Mucosa of descending colon (tissue), 3 donors: ENCODE results near the gene NODAL. TPM values are rescaled to one million over a fixed set of nuclear protein-coding genes. Genes with fewer than 3 reads are reported as not detected.
A peak's percentile ranks its signal among the peaks of the same experiment; 100 is the strongest.

Source experiments
- ATAC-seq: fragments of 200-7000 bp; cut with Tn5 transposase; one replicate; pipeline ENCODE4 v1.9.1; 2020; ENCODE audit warnings: mild to moderate bottlenecking, moderate library complexity
- DNase-seq, 3 donors: peaks; one replicate each; pipeline ENCODE4 v3.0.0-alpha.2; 2020
- H3K36me3 ChIP-seq: fragments of 200-600 bp; one replicate; pipeline ENCODE4 v1.8.0; 2021; ENCODE audit warnings: low read depth, mild to moderate bottlenecking
- H3K4me1 ChIP-seq: fragments of 200-600 bp; one replicate; pipeline ENCODE4 v1.8.0; 2021; ENCODE audit warnings: low read depth, mild to moderate bottlenecking
- H3K4me3 ChIP-seq: fragments of 200-600 bp; one replicate; pipeline ENCODE4 v1.8.0; 2021; ENCODE audit warnings: mild to moderate bottlenecking
- H3K9me3 ChIP-seq: fragments of 200-600 bp; one replicate; pipeline ENCODE4 v1.8.0; 2021; ENCODE audit warnings: mild to moderate bottlenecking
- intact Hi-C, 2 donors: fragments of 100-400 bp; cut with DNase I in 1 of 2; cut with micrococcal nuclease in 1 of 2; formaldehyde crosslinking; loops; one replicate each; pipeline versions ENCODE4 v1.11.0 to v1.11.1; 2022; cut with DNase I, micrococcal nuclease
- total RNA-seq, 3 donors: library from RNA; stranded (reverse); fragmentation: NEBNext Ultra II Directional in 2 of 3; extraction: Animal tissue kit (Norgen Biotek cat#: 25700) in 2 of 3; gene quantifications; one replicate each; pipeline versions ENCODE4 v1.2.1 to v1.2.4, GENCODE V29; 2021 to 2023
- TF ChIP-seq, protein P1 (sequence below): fragments of 200-600 bp; IDR thresholded peaks from one replicate; pipeline ENCODE4 v1.8.0; 2022; ENCODE audit warnings: antibody characterized with exemption, mild to moderate bottlenecking
- donor health status: DM: no; HTN: no; CAD: no; lungs with moderate emphysema.
- donor health status: DM: no; HTN: no; CAD: no.
- donor health status: DM: no; HTN: yes; CAD: no.

Gene NODAL
- total RNA-seq, 3 donors from 2014 or later = not detected

DNA sequence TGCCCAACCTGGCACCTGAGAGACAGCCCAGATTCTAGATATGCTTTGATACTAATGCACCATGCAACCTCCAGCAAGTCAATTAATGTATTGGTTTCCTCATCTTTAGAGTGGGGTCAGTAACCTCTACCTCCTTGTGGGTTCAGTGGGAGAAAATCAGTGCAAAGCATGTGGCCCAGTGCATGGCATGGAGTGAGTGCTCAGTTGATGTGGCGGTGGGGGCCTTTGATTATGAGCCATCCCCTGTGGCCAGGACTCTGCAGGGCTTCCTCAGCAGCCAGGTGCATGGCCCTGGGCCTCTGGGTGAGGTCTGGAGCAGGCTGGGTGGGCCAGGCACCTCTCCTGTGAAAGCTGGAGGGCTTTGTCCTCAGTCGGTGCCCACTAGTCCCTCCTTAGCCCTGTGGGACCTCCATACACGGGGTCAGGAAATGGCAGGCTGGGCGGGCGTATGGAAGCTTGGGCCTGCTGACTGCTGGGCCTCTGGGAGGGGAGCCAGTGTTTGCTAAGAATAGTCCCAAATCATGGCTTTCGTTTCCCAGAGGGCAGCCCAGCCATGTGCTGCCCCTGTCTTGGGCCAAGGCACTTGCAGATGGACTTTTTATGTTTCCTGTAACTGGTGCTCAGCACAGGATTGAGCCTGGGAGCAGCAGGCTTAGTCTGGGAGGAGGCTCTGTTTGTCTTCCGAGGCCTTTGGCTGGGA, 40.5 kb upstream of the NODAL start:
- no peaks in the 10 kb centered on the region for H3K36me3 ChIP-seq
- H3K4me3 ChIP-seq = no peak overlapping the region
- H3K4me1 ChIP-seq = peaks cover 20% of the 10 kb centered on the region
- no peaks in the 10 kb centered on the region for H3K9me3 ChIP-seq
- DNase-seq (peak in 1 of 3 donors; percentile 36), ATAC-seq (no peak)
- intact Hi-C loops = no loop called here
- TF ChIP-seq, protein P1, sequence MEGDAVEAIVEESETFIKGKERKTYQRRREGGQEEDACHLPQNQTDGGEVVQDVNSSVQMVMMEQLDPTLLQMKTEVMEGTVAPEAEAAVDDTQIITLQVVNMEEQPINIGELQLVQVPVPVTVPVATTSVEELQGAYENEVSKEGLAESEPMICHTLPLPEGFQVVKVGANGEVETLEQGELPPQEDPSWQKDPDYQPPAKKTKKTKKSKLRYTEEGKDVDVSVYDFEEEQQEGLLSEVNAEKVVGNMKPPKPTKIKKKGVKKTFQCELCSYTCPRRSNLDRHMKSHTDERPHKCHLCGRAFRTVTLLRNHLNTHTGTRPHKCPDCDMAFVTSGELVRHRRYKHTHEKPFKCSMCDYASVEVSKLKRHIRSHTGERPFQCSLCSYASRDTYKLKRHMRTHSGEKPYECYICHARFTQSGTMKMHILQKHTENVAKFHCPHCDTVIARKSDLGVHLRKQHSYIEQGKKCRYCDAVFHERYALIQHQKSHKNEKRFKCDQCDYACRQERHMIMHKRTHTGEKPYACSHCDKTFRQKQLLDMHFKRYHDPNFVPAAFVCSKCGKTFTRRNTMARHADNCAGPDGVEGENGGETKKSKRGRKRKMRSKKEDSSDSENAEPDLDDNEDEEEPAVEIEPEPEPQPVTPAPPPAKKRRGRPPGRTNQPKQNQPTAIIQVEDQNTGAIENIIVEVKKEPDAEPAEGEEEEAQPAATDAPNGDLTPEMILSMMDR = no peak

- intact Hi-C loops = no loop called here
- no peaks in the 10 kb centered on the region for H3K36me3 ChIP-seq
- TF ChIP-seq, protein P1 = no peak
- ATAC-seq = no peak
- no peak overlapping the region for H3K4me3 ChIP-seq
- DNase-seq = no peak
- H3K9me3 ChIP-seq = no peaks in the 10 kb centered on the region
- peaks cover 20% of the 10 kb centered on the region for H3K4me1 ChIP-seq
Measured at GRCh38 chr10:70481105-70481504, 39.6 kb upstream of the NODAL start.

DNA sequence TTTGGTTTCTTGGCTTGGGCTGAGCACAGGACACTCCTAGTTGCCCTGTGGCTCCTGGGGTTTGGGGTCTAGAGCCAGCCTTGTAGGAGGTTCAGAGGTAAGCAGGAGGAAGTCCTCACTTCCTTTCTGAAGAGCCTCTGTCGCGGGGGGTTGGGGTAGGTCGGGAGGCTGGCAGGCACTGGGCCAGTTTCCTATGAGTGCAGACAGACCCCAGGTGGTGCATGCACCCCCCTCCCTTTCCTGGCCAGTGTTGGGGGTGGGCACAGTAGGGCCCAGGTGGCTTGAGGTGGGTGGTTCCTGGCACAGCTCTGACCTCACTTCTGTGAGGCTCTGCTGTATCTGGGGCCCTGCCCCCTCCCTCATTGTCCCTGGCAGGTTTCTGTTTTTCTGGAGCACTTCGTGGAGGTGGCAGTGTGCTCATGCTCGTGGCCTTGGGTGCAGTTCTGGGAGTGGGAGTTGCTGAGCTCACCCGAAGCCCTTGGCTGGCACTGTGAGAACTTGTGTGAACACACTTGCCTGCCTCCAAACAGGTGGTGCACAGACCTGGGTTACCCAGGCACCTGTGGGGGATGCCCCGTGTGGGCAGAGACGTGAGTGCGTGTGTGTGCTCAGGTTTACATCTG, 38.9 kb upstream of the NODAL start:
- Histone ChIP-seq H3K4me3 (no peak overlapping the region), H3K4me1 (peaks cover 20% of the 10 kb centered on the region), H3K9me3 (no peaks in the 10 kb centered on the region), H3K36me3 (no peaks in the 10 kb centered on the region)
- ATAC-seq (peak; percentile 14), DNase-seq (no peak)
- intact Hi-C loops = no loop called here
- TF ChIP-seq, protein P1 = no peak

DNA sequence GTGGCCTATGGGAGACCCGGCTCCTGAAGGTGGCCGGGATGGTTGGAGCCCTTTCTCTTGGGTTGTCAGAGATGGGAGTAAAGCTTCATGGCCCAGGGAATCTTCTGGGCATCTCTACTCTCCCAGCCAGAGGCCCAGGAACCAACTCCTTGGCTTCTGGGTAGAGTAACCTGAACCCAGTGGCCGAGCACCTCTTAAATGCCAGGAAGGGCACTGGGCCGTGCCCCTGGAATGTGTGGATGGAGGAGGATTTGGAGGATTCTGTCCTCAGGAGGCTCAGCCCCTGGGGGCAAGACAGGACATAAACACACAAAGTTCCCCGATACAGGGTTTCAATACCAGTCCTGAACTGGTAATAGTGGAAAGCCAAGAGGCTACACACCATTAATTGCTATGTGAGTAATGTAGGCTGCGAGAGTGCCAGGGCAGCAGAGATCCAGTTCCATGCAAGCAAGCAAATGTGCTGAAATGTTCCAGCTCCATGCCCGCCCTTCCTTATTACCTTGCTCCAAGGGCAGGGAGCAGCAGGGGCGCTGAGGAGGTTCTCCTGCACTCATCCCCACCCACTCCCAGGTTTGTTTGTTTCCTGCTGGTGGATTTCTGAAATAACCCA, 38.3 kb upstream of the NODAL start:
- Histone ChIP-seq H3K4me3 (no peak overlapping the region), H3K36me3 (no peaks in the 10 kb centered on the region), H3K9me3 (no peaks in the 10 kb centered on the region), H3K4me1 (peaks cover 20% of the 10 kb centered on the region)
- intact Hi-C loops = no loop called here
- ATAC-seq = peak; percentile 58
- TF ChIP-seq, protein P1 = no peak
- peak in 2 of 3 donors; percentile 39 to 48 for DNase-seq

DNA sequence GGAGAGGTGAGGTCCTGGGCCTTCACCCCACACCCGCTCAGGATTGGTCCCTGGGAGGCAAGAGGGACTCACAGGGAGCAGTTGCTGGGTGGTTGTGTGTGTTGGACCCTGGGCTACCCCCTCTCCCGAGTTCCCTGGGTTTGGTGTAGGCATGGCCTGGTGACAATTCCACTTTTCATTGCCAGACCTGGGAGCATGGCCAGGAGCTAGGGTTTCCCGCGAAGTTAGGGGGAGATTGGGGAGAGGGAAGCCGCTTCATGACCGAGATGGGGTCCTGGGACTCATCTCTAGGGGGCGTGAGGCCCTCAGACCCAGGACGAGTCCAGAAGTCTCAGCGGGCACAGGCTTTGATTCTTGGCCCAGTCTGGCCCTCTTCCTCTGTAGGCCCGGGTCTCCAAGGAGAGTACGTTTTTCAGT, 37.7 kb upstream of the NODAL start:
- H3K4me1 ChIP-seq = peaks cover 20% of the 10 kb centered on the region
- ATAC-seq (no peak), DNase-seq (no peak)
- no peak overlapping the region for H3K4me3 ChIP-seq
- intact Hi-C loops = no loop called here
- no peaks in the 10 kb centered on the region for H3K36me3 ChIP-seq
- H3K9me3 ChIP-seq = no peaks in the 10 kb centered on the region
- TF ChIP-seq, protein P1 = no peak
